NCI-H1417 (cell line): ENCODE data around the gene ARFGAP3.
A peak's percentile ranks its signal among the peaks of the same experiment; 100 is the strongest.

Source experiments
- DNase-seq, 3 experiments: peaks; one replicate each; lab custom pipeline; 2025; lab: John Stamatoyannopoulos, UW

Gene ARFGAP3

GRCh38 chr22:42884616-42885375, 27.7 kb upstream of the ARFGAP3 start:
- no peak for DNase-seq

- no peak for DNase-seq
Observed at GRCh38 chr22:42883970-42884369, 26.9 kb upstream of the ARFGAP3 start.

GRCh38 chr22:42883121-42883520, 26.0 kb upstream of the ARFGAP3 start:
- no peak for DNase-seq

GRCh38 chr22:42881982-42882656, 25.0 kb upstream of the ARFGAP3 start:
- DNase-seq = peak in 1 of 3 experiments; percentile 1

GRCh38 chr22:42881298-42881697, 24.2 kb upstream of the ARFGAP3 start:
- DNase-seq = no peak

- no peak for DNase-seq
Observed at GRCh38 chr22:42880815-42881214, 23.7 kb upstream of the ARFGAP3 start.

GRCh38 chr22:42879371-42880021, 22.4 kb upstream of the ARFGAP3 start:
- DNase-seq = peak in 2 of 3 experiments; percentile 39 to 62

- DNase-seq = no peak
Observed at GRCh38 chr22:42878561-42879305, 21.7 kb upstream of the ARFGAP3 start.

- no peak for DNase-seq
Observed at GRCh38 chr22:42877597-42878340, 20.7 kb upstream of the ARFGAP3 start.

GRCh38 chr22:42877158-42877557, 20.1 kb upstream of the ARFGAP3 start:
- no peak for DNase-seq

GRCh38 chr22:42876041-42876440, 19.0 kb upstream of the ARFGAP3 start:
- no peak for DNase-seq

GRCh38 chr22:42874010-42874409, 16.9 kb upstream of the ARFGAP3 start:
- DNase-seq = no peak

- no peak for DNase-seq
Observed at GRCh38 chr22:42873356-42873755, 16.3 kb upstream of the ARFGAP3 start.

GRCh38 chr22:42872821-42873220, 15.7 kb upstream of the ARFGAP3 start:
- DNase-seq = no peak

GRCh38 chr22:42871146-42872050, 14.3 kb upstream of the ARFGAP3 start:
- DNase-seq = no peak

GRCh38 chr22:42869888-42870480, 12.9 kb upstream of the ARFGAP3 start:
- DNase-seq = no peak

- DNase-seq = no peak
Observed at GRCh38 chr22:42869463-42869862, 12.4 kb upstream of the ARFGAP3 start.

GRCh38 chr22:42868751-42869251, 11.7 kb upstream of the ARFGAP3 start:
- DNase-seq = no peak

- DNase-seq = no peak
Observed at GRCh38 chr22:42866100-42866499, 9.0 kb upstream of the ARFGAP3 start.

GRCh38 chr22:42865536-42865935, 8.5 kb upstream of the ARFGAP3 start:
- no peak for DNase-seq
